Urothelium cell line (cell line): Measurements from ENCODE around the gene HSFX1.
"Not testable (repeated sequence)": the region's sequence is repeated elsewhere in the genome, so short reads cannot be mapped to it uniquely, and the experiment has no call there.

Experiments used
- DNase-seq: peaks from one replicate; pipeline ENCODE4 v3.0.0; 2011; ENCODE audit warnings: low spot score, mixed read lengths
- FAIRE-seq: peaks from 2 replicates; lab custom pipeline; 2011; peaks lifted over from hg19 to GRCh38; lab: Jason Lieb, UNC

HSFX1 gene

GRCh38 chrX:149773768-149774167, at the start of gene HSFX1:
Gene HSFX1 (plus strand): TSS chrX:149774068. CDS start chrX:149774682, 614 bp downstream.
- FAIRE-seq, DNase-seq: not testable (repeated sequence)

DNA sequence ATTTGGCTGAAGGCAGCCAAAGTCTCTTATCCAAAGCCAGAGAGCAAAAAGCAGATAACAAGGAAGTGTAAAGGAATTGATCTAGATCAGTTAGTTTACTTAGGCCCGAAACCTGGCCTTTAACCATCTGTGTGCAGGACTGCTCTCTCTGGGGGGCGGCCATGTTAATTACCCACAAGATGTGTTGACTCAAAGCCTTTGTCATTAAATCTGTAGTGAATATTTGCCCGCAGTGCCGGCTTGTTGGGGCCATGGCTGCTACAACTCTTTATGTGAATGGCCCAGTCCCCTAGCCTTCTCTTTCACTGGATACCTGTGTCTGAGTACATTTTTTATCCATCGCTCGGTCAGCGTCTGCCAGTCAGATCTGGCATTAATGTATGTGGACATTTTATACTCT, 46.6 kb upstream of the HSFX1 start:
- not testable (repeated sequence) for DNase-seq, FAIRE-seq

GRCh38 chrX:149742269-149742668, 31.6 kb upstream of the HSFX1 start:
- DNase-seq, FAIRE-seq: not testable (repeated sequence)

DNA sequence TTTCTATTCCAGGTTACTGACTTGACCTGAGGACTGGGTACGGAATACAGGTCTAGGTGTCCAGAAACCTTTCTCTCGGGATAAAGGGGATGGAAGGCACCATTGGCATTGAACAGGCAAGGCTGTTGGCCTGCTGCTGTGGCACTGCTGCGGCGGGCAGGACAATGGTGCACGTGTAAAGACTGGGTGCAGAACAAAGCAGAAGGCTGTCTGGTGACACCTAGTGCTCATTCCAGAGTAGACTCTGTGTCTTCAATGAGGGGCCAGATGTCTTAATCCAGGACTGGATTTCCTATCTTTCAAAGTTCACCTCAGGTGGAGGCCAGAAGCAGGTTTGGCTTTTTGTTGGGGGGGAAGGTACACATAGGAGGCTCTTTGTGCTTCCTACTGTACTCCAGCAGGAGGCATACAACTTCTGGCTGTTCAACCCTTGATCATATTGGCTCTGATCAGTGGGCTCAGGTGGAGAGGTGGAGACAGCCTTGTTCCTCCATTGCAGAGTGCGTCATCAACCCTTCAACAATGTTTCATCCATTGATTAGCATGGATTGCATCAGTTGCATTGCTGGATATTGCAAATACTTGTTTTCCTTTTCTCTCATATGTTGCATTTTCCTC, 27.4 kb upstream of the HSFX1 start:
- DNase-seq, FAIRE-seq: not testable (repeated sequence)

GRCh38 chrX:149757206-149758067, 16.4 kb upstream of the HSFX1 start:
- FAIRE-seq, result no peak
- no peak for DNase-seq

DNA sequence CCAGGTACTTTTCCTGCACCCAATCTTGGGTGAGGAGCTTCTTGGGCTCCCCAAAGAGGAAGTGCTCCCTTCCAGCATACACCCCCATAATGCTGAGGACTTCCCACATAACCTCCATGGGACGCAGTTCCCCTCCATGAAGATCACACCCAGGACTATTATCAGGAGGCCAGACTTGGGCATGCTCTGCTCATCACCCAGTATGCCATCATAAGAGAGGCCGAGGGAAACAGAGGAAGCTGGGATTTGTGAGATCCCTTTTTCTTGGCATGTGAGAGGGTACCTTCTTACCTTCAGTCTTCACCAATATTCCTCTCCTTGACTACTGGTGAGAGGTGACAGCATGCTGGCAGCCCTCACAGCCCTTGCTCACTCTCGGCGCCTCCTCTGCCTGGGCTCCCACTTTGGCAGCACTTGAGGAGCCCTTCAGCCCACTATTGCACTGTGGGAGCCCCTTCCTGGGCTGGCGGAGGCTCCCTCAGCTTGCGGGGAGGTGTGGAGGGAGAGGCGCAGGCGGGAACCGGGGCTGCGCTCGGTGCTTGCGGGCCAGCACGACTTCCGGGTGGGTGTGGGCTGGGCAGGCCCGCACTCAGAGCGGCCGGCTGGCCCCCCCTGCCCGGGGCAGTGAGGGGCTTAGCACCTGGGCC, 15.7 kb upstream of the HSFX1 start:
- DNase-seq (no peak), FAIRE-seq (no peak)

DNA sequence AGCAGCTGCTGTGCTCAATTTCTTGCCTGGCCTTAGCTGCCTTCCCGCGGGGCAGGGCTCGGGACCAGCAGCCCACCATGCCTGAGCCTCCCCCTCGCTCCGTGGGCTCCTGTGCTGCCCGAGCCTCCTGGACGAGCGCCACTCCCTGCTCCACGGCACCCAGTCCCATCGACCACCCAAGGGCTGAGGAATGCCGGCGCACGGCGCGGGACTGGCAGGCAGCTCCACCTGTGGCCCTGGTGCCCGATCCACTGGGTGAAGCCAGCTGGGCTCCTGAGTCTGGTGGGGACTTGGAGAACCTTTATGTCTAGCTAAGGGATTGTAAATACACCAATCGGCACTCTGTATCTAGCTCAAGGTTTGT, 15.2 kb upstream of the HSFX1 start:
- not testable (repeated sequence) for DNase-seq, FAIRE-seq

DNA sequence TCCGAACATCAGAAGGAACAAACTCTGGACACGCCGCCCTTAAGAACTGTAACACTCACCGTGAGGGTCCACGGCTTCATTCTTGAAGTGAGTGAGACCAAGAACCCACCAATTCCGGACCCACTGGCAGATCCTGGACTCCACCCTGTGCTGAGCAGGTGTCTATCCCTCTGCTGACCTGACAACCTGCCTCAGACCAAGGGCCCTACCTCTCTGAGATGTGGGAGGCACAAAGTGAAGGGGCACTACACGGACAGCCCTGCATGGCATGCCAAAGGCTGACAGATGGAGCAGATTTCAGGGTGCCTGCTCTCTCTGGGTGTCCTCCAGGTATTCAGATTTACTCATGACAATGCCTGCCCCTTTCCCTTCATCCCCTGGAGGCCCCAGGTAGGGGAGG, 14.0 kb upstream of the HSFX1 start:
- DNase-seq (no peak), FAIRE-seq (no peak)

- no peak for DNase-seq
- FAIRE-seq, result no peak
Observed at GRCh38 chrX:149760965-149761364, 12.9 kb upstream of the HSFX1 start.

DNA sequence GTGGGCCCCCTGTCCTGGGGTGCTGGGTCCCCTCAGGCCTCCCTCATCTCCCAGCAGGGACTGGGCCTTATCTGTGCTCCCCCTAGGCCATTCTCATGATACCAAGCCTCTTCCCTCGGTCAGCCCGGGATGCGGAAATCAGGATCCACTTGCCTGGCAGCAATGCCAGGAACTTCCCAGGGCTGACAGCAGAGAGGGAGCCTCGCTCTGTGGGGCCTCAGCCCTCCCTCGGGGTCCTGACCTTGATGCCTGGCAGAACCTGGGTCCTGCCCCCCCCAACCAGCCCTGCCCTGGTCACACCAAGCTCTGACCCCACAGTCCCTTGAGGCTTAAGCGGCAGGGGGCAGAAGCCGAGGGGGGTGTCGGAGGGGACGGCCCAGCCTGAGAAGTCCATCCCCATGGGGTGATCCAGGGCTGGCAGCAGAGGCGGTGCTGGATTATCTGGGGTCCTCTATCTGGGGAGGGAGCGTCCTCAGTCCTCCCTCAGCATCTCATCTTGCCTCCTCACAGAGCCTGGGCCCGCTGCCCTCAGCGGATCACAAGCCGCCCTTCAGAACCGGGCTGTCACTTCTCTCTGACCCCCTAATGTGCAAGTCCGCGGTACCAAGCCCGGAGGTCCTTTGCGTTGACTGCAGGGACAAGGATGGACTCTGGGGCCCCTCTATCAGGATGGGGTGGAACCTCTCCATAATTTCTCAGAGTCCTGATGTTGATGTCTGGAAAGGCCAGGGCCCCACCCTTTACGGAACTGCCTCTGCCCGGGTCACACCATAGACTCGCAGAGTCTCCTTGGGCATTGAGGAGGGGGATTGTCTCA, 11.8 kb upstream of the HSFX1 start:
- FAIRE-seq, DNase-seq: not testable (repeated sequence)

DNA sequence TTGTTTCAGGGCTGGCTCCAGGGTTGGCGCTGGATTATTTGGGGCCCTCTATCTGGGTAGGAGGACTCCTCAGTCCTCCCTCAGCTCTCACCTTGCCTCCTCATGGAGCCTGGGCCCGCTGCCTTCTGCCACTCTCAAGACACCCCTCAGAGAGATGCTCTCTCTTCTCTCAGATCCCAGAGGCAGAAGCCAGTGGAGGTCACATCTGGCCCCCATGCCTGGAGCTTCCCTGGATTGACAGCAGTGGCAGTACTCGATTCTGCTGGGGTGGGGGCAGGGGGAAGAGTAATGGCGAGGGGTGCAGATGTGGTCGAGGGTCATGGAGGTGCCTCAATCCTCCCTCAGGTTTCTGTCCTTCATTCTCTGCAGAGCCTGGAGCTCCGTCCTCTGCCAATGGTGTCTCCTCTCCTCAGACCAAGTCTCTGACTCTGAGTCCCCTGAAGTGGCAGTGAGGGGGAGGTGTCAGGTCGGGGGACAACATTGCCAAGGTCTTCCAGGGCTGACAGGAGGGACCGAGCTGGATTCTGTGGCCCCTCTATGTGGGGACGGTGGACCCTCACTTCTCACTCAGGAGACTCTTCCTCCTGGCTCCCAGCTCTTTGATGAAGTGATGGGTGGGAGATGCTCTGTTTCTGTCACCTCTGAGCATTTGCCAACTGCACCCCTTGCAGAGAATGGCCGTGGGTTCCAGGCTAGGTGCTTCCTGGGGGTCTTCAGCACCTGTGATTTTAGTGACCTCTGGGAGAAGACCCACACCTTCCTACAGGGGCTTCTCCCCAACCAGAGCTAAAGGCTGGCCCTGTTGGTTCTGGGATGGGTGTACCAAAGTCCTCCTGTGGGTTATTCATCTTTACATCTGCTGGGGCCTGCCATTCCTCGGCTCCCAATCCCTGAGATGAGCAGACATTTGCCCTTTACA, 10.9 kb upstream of the HSFX1 start:
- FAIRE-seq (no peak), DNase-seq (no peak)

- FAIRE-seq, DNase-seq: not testable (repeated sequence)
Observed at GRCh38 chrX:149770344-149770743, 3.5 kb upstream of the HSFX1 start.

GRCh38 chrX:149773026-149773425, 842 bp upstream of the HSFX1 start:
- not testable (repeated sequence) for DNase-seq, FAIRE-seq

DNA sequence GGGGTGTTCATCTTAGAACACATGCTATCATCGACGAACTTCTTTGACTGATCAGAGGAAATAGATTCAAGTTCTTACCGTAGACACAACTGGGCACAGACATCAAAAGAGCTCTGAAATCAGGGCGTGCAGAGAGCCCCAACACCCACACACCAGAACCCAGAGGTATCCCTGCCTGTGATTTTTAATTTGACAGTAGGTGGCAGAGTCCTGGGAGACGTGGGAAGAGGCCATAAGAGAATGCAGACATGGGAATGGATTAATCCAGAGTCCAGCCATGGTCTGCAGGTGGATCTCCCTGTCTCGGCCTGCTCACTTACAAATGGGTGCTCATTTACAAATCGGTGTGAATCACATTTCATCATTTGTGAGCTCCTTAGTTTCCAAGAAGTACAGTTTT, 4.1 kb downstream of the HSFX1 start:
- not testable (repeated sequence) for FAIRE-seq, DNase-seq

DNA sequence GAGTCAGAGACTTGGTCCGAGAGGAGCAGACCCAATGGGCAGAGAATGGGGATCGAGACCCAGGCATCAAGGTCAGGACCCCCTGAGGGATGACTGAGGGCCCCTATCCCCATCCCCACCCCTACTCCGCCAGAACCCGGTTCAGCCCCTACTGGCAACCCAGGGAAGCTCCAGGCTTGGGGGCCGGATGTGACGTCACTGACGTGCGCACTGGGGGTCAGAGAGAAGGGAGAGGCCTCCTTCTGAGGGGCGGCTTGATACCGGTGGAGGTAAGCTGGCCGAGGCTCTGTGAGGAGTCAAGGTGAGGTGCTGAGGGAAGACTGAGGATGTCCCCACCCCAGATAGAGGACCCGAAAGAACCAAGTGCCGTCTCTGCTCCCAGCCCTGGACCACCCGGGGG, 7.9 kb downstream of the HSFX1 start, which contains the start of gene MAGEA9:
Gene MAGEA9, plus strand, starts transcription at position 204 of the 400 bp plus-strand sequence. CDS start 4,281 bp downstream, outside the sequence.
- not testable (repeated sequence) for DNase-seq, FAIRE-seq

GRCh38 chrX:149795531-149795930, 21.7 kb downstream of the HSFX1 start:
- not testable (repeated sequence) for FAIRE-seq, DNase-seq

DNA sequence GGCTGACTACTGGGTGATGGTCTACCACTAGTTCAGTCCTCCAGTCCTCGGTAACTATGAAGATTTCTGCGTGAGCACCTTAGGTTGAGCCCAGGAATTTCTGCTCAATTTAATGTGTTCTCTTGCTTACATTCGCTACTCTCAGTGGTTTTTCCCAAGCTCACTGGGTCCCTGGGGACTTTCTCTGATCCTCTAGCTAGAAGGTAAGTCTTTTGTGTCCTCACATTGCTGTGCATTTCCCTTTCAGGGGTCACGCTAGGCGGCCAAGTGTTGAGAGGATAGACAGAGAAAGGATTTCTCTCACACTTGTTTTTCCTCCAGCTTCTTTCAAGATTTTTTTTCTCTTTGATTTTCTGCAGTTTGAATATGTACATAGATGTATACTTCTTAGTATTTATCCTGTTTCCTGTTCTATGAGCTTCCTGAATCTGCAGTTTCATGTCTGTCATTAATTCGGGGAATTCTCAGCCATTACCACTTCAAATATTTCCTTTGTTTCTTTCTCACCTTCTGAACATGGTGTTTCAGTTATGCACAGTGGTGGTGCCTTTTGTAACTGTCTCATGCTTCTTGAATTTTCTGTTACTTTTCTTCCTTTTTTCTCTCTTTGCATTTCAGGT, 25.3 kb downstream of the HSFX1 start:
- FAIRE-seq, result no peak
- no peak for DNase-seq

GRCh38 chrX:149799938-149800337, 26.1 kb downstream of the HSFX1 start:
- DNase-seq (no peak), FAIRE-seq (no peak)
